NT2/D1 (cell line): ENCODE data around the gene POLD1.

ENCODE experiments used
- SUZ12 ChIP-seq: IDR thresholded peaks from 2 replicates; pipeline ENCODE4 v1.6.1; 2011; ENCODE audit not compliant: insufficient read length, insufficient read depth; ENCODE audit errors: extremely low read depth
- YY1 ChIP-seq: IDR thresholded peaks from 2 replicates; pipeline ENCODE4 v1.6.1; 2011; ENCODE audit not compliant: insufficient read length, insufficient read depth
- ZNF274 ChIP-seq: IDR thresholded peaks from 2 replicates; pipeline ENCODE4 v1.6.1; 2011; ENCODE audit warnings: mild to moderate bottlenecking, low read depth, low read length

- TF ChIP-seq ZNF274 (no peak), SUZ12 (no peak), YY1 (no peak)
Measured at GRCh38 chr19:50459067-50459456, 74.9 kb downstream of the POLD1 start.
